IMR-90 (cell line): ENCODE measurements around the gene MOG. TPM values are rescaled to one million over a fixed set of nuclear protein-coding genes. Genes with fewer than 3 reads are reported as not detected.

Experiments used
- ATAC-seq: fragments of 200-7000 bp; cut with Tn5 transposase; 2 replicates; pipeline ENCODE4 v1.9.1; 2020; ENCODE audit warnings: low read depth, mild to moderate bottlenecking, moderate library complexity
- BruUV-seq: library from RNA; stranded (reverse); fragments of 400-500 nt; replicated peaks from 2 replicates; lab custom pipeline; 2021; lab: Mats Ljungman, UMichigan
- CTCF ChIA-PET: fragments of 300-600 bp; formaldehyde crosslinking; extraction: SDS; loops from one replicate; lab custom pipeline; 2021; ENCODE audit warnings: antibody characterized with exemption; lab: Yijun Ruan, JAX
- POLR2A ChIA-PET: fragments of 300-600 bp; sonication (Branson Sonifier 250); formaldehyde crosslinking; loops from one replicate; lab custom pipeline; 2022; ENCODE audit warnings: antibody characterized with exemption; ENCODE audit not compliant: unreplicated experiment; lab: Charles Lee
- DNase-seq: peaks from one replicate; pipeline ENCODE4 v3.0.0; 2013
- H2AFZ ChIP-seq: replicated peaks from 2 replicates; pipeline ENCODE3; 2013; ENCODE audit warnings: low read length, mild to moderate bottlenecking; ENCODE audit not compliant: poor library complexity
- H2AK5ac ChIP-seq: 2 replicates; pipeline ENCODE4 v1.6.1; 2013; ENCODE audit warnings: low read depth, low read length, inconsistent platforms
- H2AK9ac ChIP-seq: replicated peaks from 2 replicates; pipeline ENCODE3; 2013; ENCODE audit warnings: mild to moderate bottlenecking, low read depth, low read length, moderate library complexity; ENCODE audit not compliant: poor library complexity
- H2BK120ac ChIP-seq: 2 replicates; pipeline ENCODE4 v1.6.1; 2013; ENCODE audit warnings: low read depth, low read length, inconsistent platforms
- H2BK15ac ChIP-seq: 3 replicates; pipeline ENCODE4 v1.6.1; 2013; ENCODE audit warnings: low read depth, low read length, inconsistent platforms
- H2BK20ac ChIP-seq: 2 replicates; pipeline ENCODE4 v1.6.1; 2013; ENCODE audit warnings: low read depth, mild to moderate bottlenecking, inconsistent platforms, low read length, moderate library complexity
- H2BK5ac ChIP-seq: 2 replicates; pipeline ENCODE4 v1.6.1; 2013; ENCODE audit warnings: mild to moderate bottlenecking, low read depth, low read length, inconsistent platforms; ENCODE audit not compliant: poor library complexity, severe bottlenecking
- H3K14ac ChIP-seq: replicated peaks from 2 replicates; pipeline ENCODE4 v1.6.1; 2013; ENCODE audit warnings: low read depth, low read length, inconsistent platforms
- H3K18ac ChIP-seq: 2 replicates; pipeline ENCODE4 v1.6.1; 2013; ENCODE audit warnings: low read depth, low read length, control low read depth
- H3K23ac ChIP-seq: 2 replicates; pipeline ENCODE4 v1.6.1; 2013; ENCODE audit warnings: low read depth, low read length, inconsistent platforms
- H3K27ac ChIP-seq: 2 replicates; pipeline ENCODE4 v1.5.1; 2013; ENCODE audit warnings: mild to moderate bottlenecking, control low read depth, low read length; ENCODE audit not compliant: insufficient read depth
- H3K27me3 ChIP-seq: 2 replicates; pipeline ENCODE4 v1.6.1; 2013; ENCODE audit warnings: low read length; ENCODE audit not compliant: control insufficient read depth, insufficient read depth
- H3K36me3 ChIP-seq: 2 replicates; pipeline ENCODE4 v1.6.1; 2013; ENCODE audit warnings: low read length, mixed read lengths; ENCODE audit not compliant: control insufficient read depth, insufficient read depth
- H3K4ac ChIP-seq: 2 replicates; pipeline ENCODE4 v1.6.1; 2013; ENCODE audit warnings: low read depth, low read length, inconsistent platforms
- H3K4me1 ChIP-seq: 2 replicates; pipeline ENCODE4 v1.6.1; 2013; ENCODE audit warnings: low read length, mixed read lengths; ENCODE audit not compliant: control insufficient read depth, insufficient read depth
- H3K4me2 ChIP-seq: 2 replicates; pipeline ENCODE4 v1.6.1; 2013; ENCODE audit warnings: low read depth, mild to moderate bottlenecking, control low read depth, low read length, moderate library complexity
- H3K4me3 ChIP-seq: 2 replicates; pipeline ENCODE4 v1.5.1; 2013; ENCODE audit warnings: low read depth, mild to moderate bottlenecking, control low read depth, low read length, moderate library complexity; ENCODE audit not compliant: insufficient read depth
- H3K56ac ChIP-seq: 2 replicates; pipeline ENCODE4 v1.6.1; 2013; ENCODE audit warnings: low read length, inconsistent platforms; ENCODE audit not compliant: insufficient read depth; ENCODE audit errors: extremely low read depth
- H3K79me1 ChIP-seq, 2 experiments: 2 replicates each; pipeline ENCODE4 v1.6.1; 2013; ENCODE audit warnings: low read length in 2 of 2, inconsistent platforms in 1 of 2, low read depth in 1 of 2
- H3K9ac ChIP-seq: 2 replicates; pipeline ENCODE4 v1.6.1; 2013; ENCODE audit warnings: low read depth, low read length, control low read depth
- H3K9me1 ChIP-seq: 2 replicates; pipeline ENCODE4 v1.6.1; 2013; ENCODE audit warnings: low read length, inconsistent platforms; ENCODE audit not compliant: insufficient read depth
- H3K9me3 ChIP-seq: 2 replicates; pipeline ENCODE4 v1.6.1; 2013; ENCODE audit warnings: low read length; ENCODE audit not compliant: control insufficient read depth, insufficient read depth
- H4K20me1 ChIP-seq: 2 replicates; pipeline ENCODE4 v1.6.1; 2013; ENCODE audit warnings: low read length, inconsistent platforms; ENCODE audit not compliant: insufficient read depth
- H4K5ac ChIP-seq: 2 replicates; pipeline ENCODE4 v1.6.1; 2013; ENCODE audit warnings: mild to moderate bottlenecking, low read depth, low read length, control low read depth
- H4K8ac ChIP-seq, 2 experiments: 2 replicates each; pipeline ENCODE4 v1.6.1; 2013; ENCODE audit warnings: low read depth in 2 of 2, low read length in 2 of 2, control low read depth in 1 of 2, inconsistent platforms in 1 of 2
- H4K91ac ChIP-seq: 2 replicates; pipeline ENCODE4 v1.6.1; 2013; ENCODE audit warnings: low read depth, low read length, inconsistent platforms; ENCODE audit not compliant: insufficient read depth
- CEBPB ChIP-seq: IDR thresholded peaks from 2 replicates; pipeline ENCODE4 v1.6.1; 2012; ENCODE audit warnings: low read depth, low read length, improper control_type of control experiment
- CHD1 ChIP-seq: IDR thresholded peaks from 2 replicates; pipeline ENCODE4 v1.6.1; 2012; ENCODE audit warnings: low read depth, low read length, improper control_type of control experiment
- FOS ChIP-seq: fragments of 150-350 bp; IDR thresholded peaks from 2 replicates; pipeline ENCODE4 v1.6.1; 2016; ENCODE audit warnings: low read depth, low read length
- NFE2L2 ChIP-seq: fragments of 150-350 bp; IDR thresholded peaks from 2 replicates; pipeline ENCODE4 v1.6.1; 2016; ENCODE audit warnings: low read depth, mild to moderate bottlenecking, low read length
- POLR2A ChIP-seq: IDR thresholded peaks from 2 replicates; pipeline ENCODE4 v1.6.1; 2012; ENCODE audit warnings: mild to moderate bottlenecking, low read depth, low read length
- RFX5 ChIP-seq: IDR thresholded peaks from 2 replicates; pipeline ENCODE4 v1.8.0; 2012; ENCODE audit warnings: low read depth, mild to moderate bottlenecking, low read length, moderate library complexity
- USF2 ChIP-seq: fragments of 150-350 bp; IDR thresholded peaks from 2 replicates; pipeline ENCODE4 v1.6.1; 2017; ENCODE audit warnings: mild to moderate bottlenecking, antibody characterized with exemption, low read length, low read depth
- WGBS, 2 experiments: methylation state at CpG; one replicate each; pipeline versions ENCODE4 v1.1.5 to v1.1.7; 2013; ENCODE audit warnings: missing lambda C conversion rate in 2 of 2; ENCODE audit not compliant: insufficient read length in 1 of 2; ENCODE audit errors: extremely low coverage in 2 of 2; 5-methylcytosine and 5-hydroxymethylcytosine counted together
- dilution Hi-C: fragments of 300-500 bp; cut with HindIII; formaldehyde crosslinking; loops from one replicate; pipeline ENCODE4 v1.14.3; 2018; ENCODE audit warnings: low sequenced_read_pairs; ENCODE audit not compliant: unreplicated experiment
- in situ Hi-C: fragments of 300-500 bp; cut with MboI; formaldehyde crosslinking; loops from 3 replicates; pipeline ENCODE4 v1.14.3; 2019; ENCODE audit warnings: low sequenced_read_pairs, inconsistent platforms, mixed read lengths
- intact Hi-C: fragments of 100-400 bp; cut with micrococcal nuclease; formaldehyde crosslinking; loops from 2 replicates; pipeline ENCODE4 v1.10.0; 2022
- polyA plus RNA-seq, 3 experiments: library from polyadenylated mRNA; depleted of rRNA; stranded (reverse); fragments of >200 nt; gene quantifications; 2 replicates each; pipeline ENCODE4 v1.2.3, GENCODE V29; 2012; ENCODE audit warnings: low replicate concordance in 1 of 3
- total RNA-seq: library from RNA; depleted of rRNA; stranded (reverse); fragments of >200 nt; gene quantifications from 2 replicates; pipeline ENCODE4 v1.2.3, GENCODE V29; 2012
- TF ChIP-seq, protein P1 (sequence below): fragments of 150-350 bp; IDR thresholded peaks from 2 replicates; pipeline ENCODE4 v1.6.1; 2016; ENCODE audit warnings: low read depth, mild to moderate bottlenecking, low read length, moderate library complexity, borderline replicate concordance
- TF ChIP-seq, protein P2 (sequence below): conservative IDR thresholded peaks from 2 replicates; pipeline ENCODE4 v1.5.1; 2012; ENCODE audit warnings: mild to moderate bottlenecking, low read depth, low read length, improper control_type of control experiment

Gene MOG
- total and polyA plus RNA-seq, 2 of the 4 experiments (the other 2 are of a cell fraction): not detected

GRCh38 chr6:29680416-29680815 lies 23.5 kb downstream of the MOG start:
- POLR2A ChIA-PET: no interaction called here
- ATAC-seq (no peak), DNase-seq (no peak)
- H3K18ac ChIP-seq: no peak overlapping the region
- H3K4me2 ChIP-seq: no peak overlapping the region
- H4K5ac ChIP-seq: no peak overlapping the region
- H2AK5ac ChIP-seq: no peak overlapping the region
- intact Hi-C loops (no loop called here), dilution Hi-C loops (no loop called here), in situ Hi-C loops (no loop called here)
- no peaks in the 10 kb centered on the region for H4K20me1 ChIP-seq
- no TSS peak for BruUV-seq
- WGBS, 2 experiments: 89% methylated on average over 15 of the region's 24 CpGs; no CpG with 5 or more reads in 1 of the 2 experiments
- CTCF ChIA-PET: no interaction called here
- no peak overlapping the region for H4K8ac ChIP-seq
- H3K56ac ChIP-seq: no peak overlapping the region
- no peak overlapping the region for H3K14ac ChIP-seq
- H3K9me1 ChIP-seq: no peaks in the 10 kb centered on the region
- no peak overlapping the region for H4K91ac ChIP-seq
- H3K27me3 ChIP-seq: no peaks in the 10 kb centered on the region; the same call in 1 of the 2 replicates
- no peak overlapping the region for H3K27ac ChIP-seq
- no peak overlapping the region for H3K4ac ChIP-seq
- H2AFZ ChIP-seq: no peak overlapping the region
- no peaks in the 10 kb centered on the region for H3K9me3 ChIP-seq
- no peaks in the 10 kb centered on the region for H3K79me1 ChIP-seq
- no peak overlapping the region for H3K4me3 ChIP-seq
- no peak overlapping the region for H3K9ac ChIP-seq
- no peak overlapping the region for H3K23ac ChIP-seq
- no peak overlapping the region for H2BK120ac ChIP-seq
- no peak overlapping the region for H2BK15ac ChIP-seq
- H2BK20ac ChIP-seq: no peak overlapping the region
- H2BK5ac ChIP-seq: no peak overlapping the region
- no peaks in the 10 kb centered on the region for H3K36me3 ChIP-seq
- no peaks in the 10 kb centered on the region for H3K4me1 ChIP-seq
- no peak overlapping the region for H2AK9ac ChIP-seq
- TF ChIP-seq CHD1 (no peak), CEBPB (no peak), USF2 (no peak), FOS (no peak), RFX5 (no peak), NFE2L2 (no peak), POLR2A (no peak)
- TF ChIP-seq, protein P1, sequence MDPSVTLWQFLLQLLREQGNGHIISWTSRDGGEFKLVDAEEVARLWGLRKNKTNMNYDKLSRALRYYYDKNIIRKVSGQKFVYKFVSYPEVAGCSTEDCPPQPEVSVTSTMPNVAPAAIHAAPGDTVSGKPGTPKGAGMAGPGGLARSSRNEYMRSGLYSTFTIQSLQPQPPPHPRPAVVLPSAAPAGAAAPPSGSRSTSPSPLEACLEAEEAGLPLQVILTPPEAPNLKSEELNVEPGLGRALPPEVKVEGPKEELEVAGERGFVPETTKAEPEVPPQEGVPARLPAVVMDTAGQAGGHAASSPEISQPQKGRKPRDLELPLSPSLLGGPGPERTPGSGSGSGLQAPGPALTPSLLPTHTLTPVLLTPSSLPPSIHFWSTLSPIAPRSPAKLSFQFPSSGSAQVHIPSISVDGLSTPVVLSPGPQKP: no peak
- TF ChIP-seq, protein P2, sequence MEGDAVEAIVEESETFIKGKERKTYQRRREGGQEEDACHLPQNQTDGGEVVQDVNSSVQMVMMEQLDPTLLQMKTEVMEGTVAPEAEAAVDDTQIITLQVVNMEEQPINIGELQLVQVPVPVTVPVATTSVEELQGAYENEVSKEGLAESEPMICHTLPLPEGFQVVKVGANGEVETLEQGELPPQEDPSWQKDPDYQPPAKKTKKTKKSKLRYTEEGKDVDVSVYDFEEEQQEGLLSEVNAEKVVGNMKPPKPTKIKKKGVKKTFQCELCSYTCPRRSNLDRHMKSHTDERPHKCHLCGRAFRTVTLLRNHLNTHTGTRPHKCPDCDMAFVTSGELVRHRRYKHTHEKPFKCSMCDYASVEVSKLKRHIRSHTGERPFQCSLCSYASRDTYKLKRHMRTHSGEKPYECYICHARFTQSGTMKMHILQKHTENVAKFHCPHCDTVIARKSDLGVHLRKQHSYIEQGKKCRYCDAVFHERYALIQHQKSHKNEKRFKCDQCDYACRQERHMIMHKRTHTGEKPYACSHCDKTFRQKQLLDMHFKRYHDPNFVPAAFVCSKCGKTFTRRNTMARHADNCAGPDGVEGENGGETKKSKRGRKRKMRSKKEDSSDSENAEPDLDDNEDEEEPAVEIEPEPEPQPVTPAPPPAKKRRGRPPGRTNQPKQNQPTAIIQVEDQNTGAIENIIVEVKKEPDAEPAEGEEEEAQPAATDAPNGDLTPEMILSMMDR: no peak
